SU-DHL-6 (cell line): Measurements from ENCODE around the gene SH3PXD2B.

Experiments
- H2AFZ ChIP-seq: fragments of 200-600 bp; sonication (generic); 2 replicates; pipeline ENCODE4 v1.6.1; 2014; ENCODE audit warnings: low read depth, mild to moderate bottlenecking, moderate library complexity, mixed read lengths, antibody characterized with exemption, low read length; ENCODE audit not compliant: severe bottlenecking
- H3F3A ChIP-seq: fragments of 200-600 bp; shearing (Covaris generic); 2 replicates; pipeline ENCODE4 v1.6.0; 2016; ENCODE audit warnings: antibody characterized with exemption, mild to moderate bottlenecking; ENCODE audit not compliant: insufficient read depth
- H3K27ac ChIP-seq: fragments of 200-600 bp; sonication (generic); 2 replicates; pipeline ENCODE4 v1.5.1; 2016; ENCODE audit warnings: low read depth, mild to moderate bottlenecking, low read length, moderate library complexity, mixed read lengths
- H3K27me3 ChIP-seq: fragments of 200-600 bp; sonication (generic), shearing (Covaris generic); 2 replicates; pipeline ENCODE4 v1.6.0; 2014; ENCODE audit warnings: mild to moderate bottlenecking, low read length
- H3K36me3 ChIP-seq: fragments of 200-600 bp; sonication (generic); 2 replicates; pipeline ENCODE4 v1.6.1; 2014; ENCODE audit warnings: mild to moderate bottlenecking, low read length, mixed read lengths
- H3K4me2 ChIP-seq: fragments of 300-600, 200-600 bp; shearing (Covaris generic), sonication (generic); 2 replicates; pipeline ENCODE4 v1.6.0; 2014; ENCODE audit warnings: low read length, low read depth, mild to moderate bottlenecking; ENCODE audit not compliant: poor library complexity, severe bottlenecking
- H3K4me3 ChIP-seq: fragments of 200-600 bp; sonication (generic); 2 replicates; pipeline ENCODE4 v1.5.1; 2014; ENCODE audit warnings: antibody characterized with exemption, low read length, mild to moderate bottlenecking, mixed read lengths; ENCODE audit not compliant: insufficient read depth, poor library complexity, severe bottlenecking
- H3K79me2 ChIP-seq: fragments of 200-600 bp; sonication (generic); 2 replicates; pipeline ENCODE4 v1.6.1; 2014; ENCODE audit warnings: mild to moderate bottlenecking, low read length, moderate library complexity; ENCODE audit not compliant: insufficient read depth
- H3K9ac ChIP-seq: fragments of 200-600 bp; sonication (generic); 2 replicates; pipeline ENCODE4 v1.7.0; 2014; ENCODE audit warnings: mild to moderate bottlenecking, low read length
- H3K9me2 ChIP-seq: fragments of 200-600 bp; sonication (generic); replicated peaks from 2 replicates; pipeline ENCODE4 v1.6.1; 2014; ENCODE audit warnings: low read length; ENCODE audit not compliant: insufficient read depth
- H3K9me3 ChIP-seq: fragments of 200-600 bp; sonication (generic); 2 replicates; pipeline ENCODE4 v1.6.1; 2014; ENCODE audit warnings: low read length, mixed read lengths; ENCODE audit not compliant: insufficient read depth
- H4K20me1 ChIP-seq: fragments of 200-600 bp; sonication (generic); 2 replicates; pipeline ENCODE4 v1.6.1; 2014; ENCODE audit warnings: low read depth, mild to moderate bottlenecking, antibody characterized with exemption, low read length, moderate library complexity, mixed read lengths
- EZH2phosphoT487 ChIP-seq: fragments of 200-600 bp; sonication (generic), shearing (Covaris generic); conservative IDR thresholded peaks from 2 replicates; pipeline ENCODE4 v1.6.1; 2018; ENCODE audit warnings: mild to moderate bottlenecking, antibody characterized with exemption, low read length, moderate library complexity, mixed read lengths
- TF ChIP-seq, protein P1 (sequence below): fragments of 200-600 bp; sonication (generic); IDR thresholded peaks from one replicate; pipeline ENCODE4 v1.5.1; 2017; ENCODE audit warnings: antibody characterized with exemption, mild to moderate bottlenecking, low read length, moderate library complexity; ENCODE audit not compliant: insufficient read depth, poor library complexity, severe bottlenecking

SH3PXD2B gene

DNA sequence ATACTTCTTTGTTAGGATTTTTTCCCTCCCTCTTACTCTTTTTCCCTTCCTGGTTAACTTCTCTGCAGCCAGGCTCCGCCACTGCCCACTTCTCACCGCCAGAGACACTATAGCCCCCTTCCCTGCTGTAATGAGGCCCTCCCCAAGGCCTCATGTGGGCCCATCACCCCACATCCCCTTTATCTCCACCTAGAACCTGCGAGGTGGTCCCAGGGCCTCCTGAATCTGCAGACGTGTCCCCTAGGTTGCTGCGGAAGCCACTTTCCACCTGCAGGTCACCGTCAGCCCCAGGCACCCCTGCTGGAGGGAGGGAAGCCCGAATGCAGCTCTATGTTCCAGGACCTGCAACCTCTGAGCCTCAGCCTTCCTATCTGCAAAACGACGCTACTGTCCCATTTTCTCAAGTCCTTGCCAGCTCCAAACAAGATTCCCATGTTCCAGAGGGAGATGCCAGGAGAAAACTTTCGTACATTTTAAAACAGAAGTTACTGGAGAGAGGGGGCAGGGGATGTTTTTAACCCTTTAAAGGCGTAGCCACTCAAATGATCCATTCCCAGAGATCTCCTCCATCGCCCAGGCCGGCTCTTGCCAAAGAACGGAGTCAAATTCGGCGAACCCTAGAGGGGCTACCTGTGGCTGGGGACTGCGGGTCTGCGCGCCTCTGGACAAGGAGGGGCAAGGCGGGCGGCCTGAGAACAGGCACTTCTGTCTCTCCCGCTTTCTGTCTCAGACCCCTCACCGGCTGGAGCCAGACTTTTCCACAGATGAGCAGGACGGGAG, 929 bp downstream of the SH3PXD2B start:
- peak overlapping the region; percentile 23 for H3K4me3 ChIP-seq
- no peaks in the 10 kb centered on the region for H3K79me2 ChIP-seq
- H3K36me3 ChIP-seq: no peaks in the 10 kb centered on the region
- no peaks in the 10 kb centered on the region for H3K9me3 ChIP-seq
- H3F3A ChIP-seq: no peaks in the 10 kb centered on the region
- no peak overlapping the region; the same call in 1 of the 2 replicates for H3K9ac ChIP-seq
- H2AFZ ChIP-seq: no peak overlapping the region
- peak overlapping the region; percentile 43 for H3K4me2 ChIP-seq
- H3K9me2 ChIP-seq: no peaks in the 10 kb centered on the region
- H3K27ac ChIP-seq: no peak overlapping the region
- no peaks in the 10 kb centered on the region for H3K27me3 ChIP-seq
- TF ChIP-seq, protein P1, sequence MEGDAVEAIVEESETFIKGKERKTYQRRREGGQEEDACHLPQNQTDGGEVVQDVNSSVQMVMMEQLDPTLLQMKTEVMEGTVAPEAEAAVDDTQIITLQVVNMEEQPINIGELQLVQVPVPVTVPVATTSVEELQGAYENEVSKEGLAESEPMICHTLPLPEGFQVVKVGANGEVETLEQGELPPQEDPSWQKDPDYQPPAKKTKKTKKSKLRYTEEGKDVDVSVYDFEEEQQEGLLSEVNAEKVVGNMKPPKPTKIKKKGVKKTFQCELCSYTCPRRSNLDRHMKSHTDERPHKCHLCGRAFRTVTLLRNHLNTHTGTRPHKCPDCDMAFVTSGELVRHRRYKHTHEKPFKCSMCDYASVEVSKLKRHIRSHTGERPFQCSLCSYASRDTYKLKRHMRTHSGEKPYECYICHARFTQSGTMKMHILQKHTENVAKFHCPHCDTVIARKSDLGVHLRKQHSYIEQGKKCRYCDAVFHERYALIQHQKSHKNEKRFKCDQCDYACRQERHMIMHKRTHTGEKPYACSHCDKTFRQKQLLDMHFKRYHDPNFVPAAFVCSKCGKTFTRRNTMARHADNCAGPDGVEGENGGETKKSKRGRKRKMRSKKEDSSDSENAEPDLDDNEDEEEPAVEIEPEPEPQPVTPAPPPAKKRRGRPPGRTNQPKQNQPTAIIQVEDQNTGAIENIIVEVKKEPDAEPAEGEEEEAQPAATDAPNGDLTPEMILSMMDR: no peak
- no peak for TF ChIP-seq EZH2phosphoT487
- no peaks in the 10 kb centered on the region for H4K20me1 ChIP-seq

DNA sequence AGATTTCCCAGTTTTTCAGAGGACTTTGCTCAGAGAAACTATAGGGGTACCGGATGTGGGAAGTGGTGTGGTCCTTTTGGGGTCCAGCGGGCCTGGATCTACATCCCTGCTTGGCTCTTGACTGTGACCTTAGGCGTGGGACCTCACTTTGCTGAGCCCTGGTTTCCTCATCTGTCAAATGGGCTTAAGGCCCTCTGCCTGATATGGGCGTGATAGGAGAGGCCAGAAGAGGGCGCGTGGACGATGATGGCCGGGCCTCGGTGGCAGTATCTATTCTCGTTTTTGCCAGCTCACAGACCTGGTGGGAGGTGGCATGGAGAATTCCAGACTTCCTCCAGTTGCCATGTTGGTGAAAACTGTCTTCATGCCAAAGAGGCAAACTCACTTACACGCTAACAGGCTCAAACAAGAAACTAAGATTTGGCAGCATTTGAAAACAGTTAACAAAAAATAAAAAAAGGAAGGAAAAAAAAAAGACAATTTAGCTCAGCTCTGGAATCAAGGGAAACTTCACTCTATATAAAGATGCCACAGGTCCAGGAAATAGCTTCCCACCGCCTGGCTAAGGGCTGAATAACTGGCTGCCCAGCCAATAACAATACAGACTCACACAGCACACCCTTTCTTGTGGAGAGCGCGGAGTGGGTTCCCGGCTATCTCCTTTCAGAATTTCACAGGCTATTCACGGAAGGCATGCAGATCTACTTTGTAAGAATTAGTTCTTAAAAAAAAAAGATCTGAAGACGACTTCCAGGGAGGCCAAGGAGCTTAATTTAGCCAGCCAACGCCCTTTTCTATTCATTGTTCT, 1.7 kb downstream of the SH3PXD2B start:
- no peaks in the 10 kb centered on the region for H3K79me2 ChIP-seq
- no peak overlapping the region for H3K9ac ChIP-seq
- no peak overlapping the region for H3K4me3 ChIP-seq
- no peak overlapping the region for H3K27ac ChIP-seq
- no peak overlapping the region for H2AFZ ChIP-seq
- TF ChIP-seq, protein P1: no peak
- no peak for TF ChIP-seq EZH2phosphoT487
- H3K27me3 ChIP-seq: no peaks in the 10 kb centered on the region
- no peak overlapping the region for H3K4me2 ChIP-seq
- no peaks in the 10 kb centered on the region for H3K36me3 ChIP-seq
- H3K9me2 ChIP-seq: no peaks in the 10 kb centered on the region
- no peaks in the 10 kb centered on the region for H3F3A ChIP-seq
- H3K9me3 ChIP-seq: no peaks in the 10 kb centered on the region
- H4K20me1 ChIP-seq: no peaks in the 10 kb centered on the region

DNA sequence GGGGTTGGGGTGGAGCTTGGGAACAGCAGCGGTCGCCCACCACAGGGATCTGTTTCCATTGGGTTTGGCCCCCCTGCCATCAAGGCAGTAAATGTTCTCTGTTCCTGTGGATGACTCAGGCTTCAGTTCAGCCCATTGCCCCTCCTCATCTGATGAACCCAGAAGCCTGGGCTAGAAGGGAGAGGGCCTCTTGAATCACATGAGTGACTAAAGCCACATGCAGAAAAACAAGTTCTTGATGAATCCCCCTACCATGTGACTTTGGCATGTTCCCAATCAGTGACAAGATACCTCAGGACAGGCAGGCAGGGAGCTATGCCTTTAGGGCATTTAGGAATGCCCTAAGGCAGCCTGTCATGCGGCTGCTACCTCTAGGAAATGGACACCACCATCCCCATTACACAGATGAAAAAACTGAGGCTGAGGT, 2.5 kb downstream of the SH3PXD2B start:
- Histone ChIP-seq H3K36me3 (no peaks in the 10 kb centered on the region), H2AFZ (no peak overlapping the region), H3K9me3 (no peaks in the 10 kb centered on the region), H3K27ac (no peak overlapping the region), H3K9me2 (no peaks in the 10 kb centered on the region), H3K4me3 (no peak overlapping the region), H3K9ac (no peak overlapping the region), H3K4me2 (no peak overlapping the region), H3K27me3 (no peaks in the 10 kb centered on the region), H3K79me2 (no peaks in the 10 kb centered on the region), H4K20me1 (no peaks in the 10 kb centered on the region), H3F3A (no peaks in the 10 kb centered on the region)
- TF ChIP-seq EZH2phosphoT487: no peak
- TF ChIP-seq, protein P1: no peak
